Endothelial cell of umbilical vein (primary cell): Measurements from ENCODE around the gene KRTAP10-7. TPM values are rescaled to one million over a fixed set of nuclear protein-coding genes. Genes with fewer than 3 reads are reported as not detected.

Experiments
- BruUV-seq: library from RNA; stranded (reverse); fragments of 400-500 nt; replicated peaks from 2 replicates; lab custom pipeline; 2021; lab: Mats Ljungman, UMichigan
- CTCF ChIA-PET: fragments of 300-600, 350-600 bp; sonication (Branson Sonifier 250); formaldehyde crosslinking; loops from one replicate; lab custom pipeline; 2021; ENCODE audit warnings: antibody characterized with exemption, inconsistent platforms; lab: Charles Lee
- POLR2A ChIA-PET: fragments of 300-600, 350-600 bp; sonication (Branson Sonifier 250); formaldehyde crosslinking; loops from one replicate; lab custom pipeline; 2021; ENCODE audit warnings: antibody characterized with exemption, inconsistent platforms; lab: Charles Lee
- DNase-seq: peaks from one replicate; pipeline ENCODE4 v3.0.0-alpha.2; 2011; ENCODE audit warnings: low read depth, low spot score
- FAIRE-seq: peaks from 2 replicates; lab custom pipeline; 2011; peaks lifted over from hg19 to GRCh38; lab: Jason Lieb, UNC
- H2AFZ ChIP-seq: 2 replicates; pipeline ENCODE4 v1.6.0; 2012; ENCODE audit warnings: low read depth, low read length, control low read depth, inconsistent platforms
- H3K27ac ChIP-seq: 2 replicates; pipeline ENCODE4 v1.5.1; 2011; ENCODE audit warnings: low read depth, mild to moderate bottlenecking, control low read depth, low read length, moderate library complexity; ENCODE audit not compliant: insufficient read depth
- H3K27me3 ChIP-seq, 2 experiments: 2 replicates each; pipeline versions ENCODE4 v1.6.0 to v1.6.1; 2011; ENCODE audit warnings: low read length in 2 of 2, mixed read lengths in 1 of 2; ENCODE audit not compliant: control insufficient read depth in 2 of 2, insufficient read depth in 2 of 2
- H3K36me3 ChIP-seq, 2 experiments: 2 replicates in 1 of 2; 3 replicates in 1 of 2; pipeline ENCODE4 v1.5.1; 2011; ENCODE audit warnings: low read length in 2 of 2, mild to moderate bottlenecking in 1 of 2, moderate library complexity in 1 of 2; ENCODE audit not compliant: control insufficient read depth in 2 of 2, insufficient read depth in 2 of 2; ENCODE audit errors: extremely low read depth in 1 of 2
- H3K4me1 ChIP-seq: 3 replicates; pipeline ENCODE4 v1.5.1; 2011; ENCODE audit warnings: mild to moderate bottlenecking, low read length; ENCODE audit not compliant: control insufficient read depth, insufficient read depth; ENCODE audit errors: extremely low read depth
- H3K4me2 ChIP-seq: 2 replicates; pipeline ENCODE4 v1.6.1; 2011; ENCODE audit warnings: low read length, control low read depth, mixed read lengths; ENCODE audit not compliant: insufficient read depth
- H3K4me3 ChIP-seq, 3 experiments: fragments of 200-600 bp in 1 of 3; sonication (generic), shearing (Covaris generic) in 1 of 3; replicated peaks in 1 of 3; 2 replicates each; pipeline ENCODE4 v1.5.1; 2011 to 2016; ENCODE audit warnings: control low read depth in 3 of 3, low read length in 3 of 3, mild to moderate bottlenecking in 2 of 3, inconsistent platforms in 1 of 3, low read depth in 1 of 3, moderate library complexity in 1 of 3; ENCODE audit not compliant: insufficient read depth in 1 of 3
- H3K79me2 ChIP-seq: 2 replicates; pipeline ENCODE4 v1.6.0; 2012; ENCODE audit warnings: low read length, inconsistent platforms; ENCODE audit not compliant: control insufficient read depth, insufficient read depth
- H3K9ac ChIP-seq: replicated peaks from 2 replicates; pipeline ENCODE3; 2011; ENCODE audit warnings: low read length, control low read depth; ENCODE audit not compliant: insufficient read depth; ENCODE audit errors: extremely low read depth
- H3K9me1 ChIP-seq: replicated peaks from 3 replicates; pipeline ENCODE4 v1.6.0; 2011; ENCODE audit warnings: mild to moderate bottlenecking, low read length; ENCODE audit not compliant: control insufficient read depth, insufficient read depth; ENCODE audit errors: extremely low read depth
- H3K9me3 ChIP-seq: replicated peaks from 2 replicates; pipeline ENCODE4 v1.5.1; 2012; ENCODE audit warnings: low read length, inconsistent platforms; ENCODE audit not compliant: control insufficient read depth, insufficient read depth
- H4K20me1 ChIP-seq: replicated peaks from 2 replicates; pipeline ENCODE3; 2011; ENCODE audit warnings: mild to moderate bottlenecking, low read length; ENCODE audit not compliant: control insufficient read depth, insufficient read depth; ENCODE audit errors: extremely low read depth
- CTCF ChIP-seq, 2 donors: IDR thresholded peaks; 1 replicate in 1 of 2; 2 replicates in 1 of 2; pipeline ENCODE4 v1.5.1; 2011; ENCODE audit warnings: low read length in 2 of 2, mild to moderate bottlenecking in 2 of 2, moderate library complexity in 2 of 2, control low read depth in 1 of 2, inconsistent platforms in 1 of 2, low read depth in 1 of 2; ENCODE audit not compliant: insufficient read depth in 1 of 2; ENCODE audit errors: extremely low read depth in 1 of 2
- EZH2 ChIP-seq: IDR thresholded peaks from 2 replicates; pipeline ENCODE4 v1.6.1; 2012; ENCODE audit warnings: borderline replicate concordance, low read depth, mild to moderate bottlenecking, moderate library complexity, low read length, inconsistent platforms; ENCODE audit not compliant: severe bottlenecking
- FOS ChIP-seq: IDR thresholded peaks from 2 replicates; pipeline ENCODE4 v1.6.1; 2011; ENCODE audit warnings: mild to moderate bottlenecking, low read length, moderate library complexity, borderline replicate concordance; ENCODE audit not compliant: insufficient read depth
- GATA2 ChIP-seq: IDR thresholded peaks from 2 replicates; pipeline ENCODE4 v1.7.0; 2011; ENCODE audit warnings: low read depth, mild to moderate bottlenecking, moderate library complexity, mixed read lengths, low read length; ENCODE audit not compliant: insufficient read length, insufficient read depth
- JUN ChIP-seq: IDR thresholded peaks from 2 replicates; pipeline ENCODE4 v1.6.1; 2011; ENCODE audit warnings: borderline replicate concordance, low read depth; ENCODE audit not compliant: insufficient read length, insufficient read depth
- MAX ChIP-seq: IDR thresholded peaks from 2 replicates; pipeline ENCODE4 v1.6.1; 2011; ENCODE audit not compliant: insufficient read depth, insufficient read length
- MYC ChIP-seq: IDR thresholded peaks from one replicate; pipeline ENCODE4 v1.6.1; 2011; ENCODE audit warnings: mild to moderate bottlenecking, low read depth, low read length
- POLR2A ChIP-seq: IDR thresholded peaks from 2 replicates; pipeline ENCODE4 v1.6.1; 2012; ENCODE audit warnings: low read depth, mild to moderate bottlenecking, control low read depth, low read length
- POLR2AphosphoS5 ChIP-seq: IDR thresholded peaks from 2 replicates; pipeline ENCODE4 v1.6.1; 2012; ENCODE audit warnings: low read depth, mild to moderate bottlenecking, control low read depth, low read length, moderate library complexity; ENCODE audit not compliant: insufficient read depth
- dilution Hi-C: fragments of 300-500 bp; cut with MboI; formaldehyde crosslinking; loops from one replicate; pipeline ENCODE4 v1.15.0; 2019; ENCODE audit warnings: low sequenced_read_pairs; ENCODE audit not compliant: extremely low pct_ligation_motif_present
- intact Hi-C: fragments of 100-400 bp; cut with micrococcal nuclease; formaldehyde crosslinking; loops from one replicate; pipeline ENCODE4 v1.10.0; 2022
- polyA plus RNA-seq, 4 experiments: library from polyadenylated mRNA; depleted of rRNA in 3 of 4; stranded (reverse) in 3 of 4; unstranded in 1 of 4; fragments of >200 nt; gene quantifications; 2 replicates each; pipeline versions ENCODE4 v1.2.1 to v1.2.3, GENCODE V29; 2011 to 2012; ENCODE audit warnings: missing spikeins in 1 of 4
- total RNA-seq: library from RNA; stranded (reverse); gene quantifications from 2 replicates; pipeline ENCODE4 v1.2.3, GENCODE V29; 2021

The KRTAP10-7 gene
- total and polyA plus RNA-seq, 2 donors (not counting 3 experiments of a cell fraction or from before 2014, with no cell fraction given): not detected

- H3K9me1 ChIP-seq: no peaks in the 10 kb centered on the region
- POLR2A ChIA-PET: no interaction called here
- no peak within 1 kb of the TSS for H2AFZ ChIP-seq
- no peaks in the 10 kb centered on the region for H3K9me3 ChIP-seq
- no peak within 1 kb of the TSS for H3K9ac ChIP-seq
- CTCF ChIA-PET: no interaction called here
- H3K36me3 ChIP-seq: no peaks in the 10 kb centered on the region
- H3K4me3 ChIP-seq: no peak within 1 kb of the TSS
- no peak for DNase-seq
- TF ChIP-seq GATA2 (no peak), FOS (no peak), JUN (no peak), MAX (no peak), EZH2 (no peak), MYC (no peak), POLR2A (no peak), CTCF (IDR thresholded peaks at IDR 0.05; ENCODE audit: extremely low read depth in 1 of 2, insufficient read depth in 1 of 2, low read depth in 1 of 2, low read length in 2 of 2) (no peak), POLR2AphosphoS5 (no peak)
- H3K4me2 ChIP-seq: no peak within 1 kb of the TSS
- FAIRE-seq: no peak
- no TSS peak for BruUV-seq
- intact Hi-C loops (no loop called here), dilution Hi-C loops (no loop called here)
- H4K20me1 ChIP-seq: no peaks in the 10 kb centered on the region
- H3K79me2 ChIP-seq: no peaks in the 10 kb centered on the region
- H3K27ac ChIP-seq: no peak within 1 kb of the TSS
- peaks cover 3 to 11% of the 10 kb centered on the region in 2 experiments for H3K27me3 ChIP-seq
- H3K4me1 ChIP-seq: no peaks in the 10 kb centered on the region
These were observed 48.9 kb upstream of the KRTAP10-7 start, which contains the start of gene KRTAP10-2 for GRCh38 chr21:44551340-44551961. KRTAP10-2 (minus strand) TSS chr21:44551505; CDS start chr21:44551458, 47 bp downstream.
